GM10847 (cell line): ENCODE data around the gene PLXNA4.

ENCODE experiments used
- POLR2A ChIP-seq: IDR thresholded peaks from 2 replicates; pipeline ENCODE4 v1.6.1; 2011; ENCODE audit not compliant: insufficient read length; ENCODE audit errors: extremely low read depth

PLXNA4 gene

GRCh38 chr7:132244903-132245480, 331.3 kb downstream of the PLXNA4 start:
- TF ChIP-seq POLR2A, result no peak

DNA sequence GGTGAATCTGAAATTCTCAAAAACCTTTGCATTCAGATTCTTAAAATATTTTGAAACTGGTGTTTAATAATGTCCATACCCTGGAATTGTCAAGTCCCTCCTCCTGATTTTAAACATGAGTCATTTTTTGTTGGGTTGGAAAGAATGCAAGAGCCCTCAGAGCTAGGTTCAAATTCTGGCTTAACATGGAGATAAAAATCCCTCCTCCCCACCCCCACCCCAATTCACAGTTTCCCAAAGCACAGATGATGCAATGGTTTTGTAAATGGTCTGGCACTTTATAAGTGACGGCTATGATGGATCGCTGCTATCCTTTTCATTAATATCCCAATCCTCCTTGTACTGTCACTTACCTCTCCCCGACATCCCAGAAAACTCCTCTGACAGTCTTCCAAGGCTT, 332.8 kb downstream of the PLXNA4 start:
- TF ChIP-seq POLR2A, result no peak

DNA sequence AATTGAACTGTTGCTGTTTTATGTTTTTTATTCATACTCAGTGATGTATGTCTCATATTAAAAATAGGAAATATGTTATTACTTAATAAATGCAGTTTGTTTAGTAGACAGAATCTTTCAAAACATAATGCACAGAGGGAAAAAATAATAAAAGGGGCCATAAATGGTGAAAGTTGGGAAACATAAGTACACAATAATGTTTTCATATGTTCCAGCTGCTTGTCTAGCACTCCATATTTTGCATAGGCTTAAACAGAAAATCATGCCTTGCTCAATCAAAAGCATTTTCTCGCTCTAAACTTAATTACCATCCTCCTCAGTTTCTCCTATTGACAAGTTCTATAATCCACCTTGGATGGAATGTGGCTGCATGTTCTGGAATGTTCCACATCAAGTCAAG, 333.2 kb downstream of the PLXNA4 start:
- TF ChIP-seq POLR2A, result no peak

GRCh38 chr7:132242192-132242812, 334.0 kb downstream of the PLXNA4 start:
- TF ChIP-seq POLR2A, result no peak

DNA sequence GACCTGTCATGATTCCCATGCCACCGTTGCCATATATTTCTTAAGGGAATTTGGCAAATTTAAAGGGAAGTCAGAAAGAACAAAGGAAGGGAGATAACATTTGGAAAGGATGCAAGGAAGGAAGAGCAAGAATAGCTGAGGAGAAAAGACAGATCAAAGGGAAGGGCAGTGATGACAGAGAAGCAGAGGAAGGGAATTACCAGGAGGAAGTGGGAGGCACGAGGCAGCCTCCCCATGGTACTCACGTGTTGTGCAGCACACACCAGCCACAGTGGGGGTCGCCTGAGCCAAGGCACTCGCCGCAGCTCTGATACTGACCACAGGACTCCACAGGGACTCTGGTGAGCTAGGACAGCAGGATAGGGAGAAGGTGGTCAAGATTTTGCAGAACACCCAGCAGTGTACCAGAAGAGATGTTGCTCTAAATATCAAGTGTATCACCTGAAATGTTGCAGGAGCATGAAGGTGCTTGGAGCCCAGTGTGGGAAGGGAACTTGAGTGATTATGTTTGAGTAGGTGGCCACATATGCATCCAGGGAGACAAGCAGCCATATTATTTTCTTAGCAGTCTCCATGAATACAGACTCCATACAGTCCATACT, 335.3 kb downstream of the PLXNA4 start:
- no peak for TF ChIP-seq POLR2A

DNA sequence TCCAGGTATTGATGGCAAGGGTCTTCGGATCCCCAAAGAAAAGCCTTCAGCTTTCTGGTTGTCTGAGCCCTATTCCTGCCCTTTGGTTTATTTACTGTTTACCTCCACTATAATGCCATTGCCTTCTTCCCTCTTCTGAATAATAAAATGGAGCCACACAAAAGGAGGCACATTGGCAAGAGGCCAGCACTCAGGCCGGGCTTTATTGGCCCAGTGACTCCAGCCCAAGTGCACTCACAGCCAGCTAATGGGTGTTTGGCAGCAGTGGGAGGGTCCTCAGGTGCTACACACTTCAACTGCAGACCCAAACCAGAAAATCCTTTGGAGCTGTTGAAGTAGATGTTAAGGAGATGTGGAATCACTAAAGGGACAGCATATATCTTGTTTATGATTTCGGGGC, 336.0 kb downstream of the PLXNA4 start:
- no peak for TF ChIP-seq POLR2A

DNA sequence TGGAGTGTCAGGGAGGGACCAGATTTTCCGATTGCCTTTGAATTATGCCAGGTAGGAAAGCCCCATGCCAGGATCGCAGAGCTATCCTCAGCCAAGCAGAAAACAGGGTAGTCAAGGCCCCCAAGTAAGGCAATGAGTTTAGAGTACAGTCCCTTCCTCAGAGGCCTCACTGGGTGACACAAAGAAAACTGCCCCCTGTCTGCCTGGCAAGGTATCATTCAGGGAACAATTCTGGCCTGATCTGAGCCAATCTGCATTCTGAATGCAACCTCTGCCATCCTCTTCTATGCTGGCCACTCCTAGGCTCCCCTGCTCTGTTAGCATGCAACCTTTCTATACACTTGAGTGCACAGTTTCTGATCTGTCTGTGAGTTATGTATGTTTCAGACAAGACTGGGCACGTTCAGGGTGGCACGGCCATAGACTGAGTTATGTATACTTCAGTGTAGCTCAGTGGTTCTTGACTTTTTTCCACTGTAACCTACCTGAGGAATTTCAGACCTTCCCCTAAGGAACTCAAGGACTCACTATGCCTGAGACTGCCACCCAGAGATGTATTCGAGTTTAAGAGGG, 336.8 kb downstream of the PLXNA4 start:
- no peak for TF ChIP-seq POLR2A

- no peak for TF ChIP-seq POLR2A
These were observed 341.6 kb downstream of the PLXNA4 start for GRCh38 chr7:132234711-132235110.

DNA sequence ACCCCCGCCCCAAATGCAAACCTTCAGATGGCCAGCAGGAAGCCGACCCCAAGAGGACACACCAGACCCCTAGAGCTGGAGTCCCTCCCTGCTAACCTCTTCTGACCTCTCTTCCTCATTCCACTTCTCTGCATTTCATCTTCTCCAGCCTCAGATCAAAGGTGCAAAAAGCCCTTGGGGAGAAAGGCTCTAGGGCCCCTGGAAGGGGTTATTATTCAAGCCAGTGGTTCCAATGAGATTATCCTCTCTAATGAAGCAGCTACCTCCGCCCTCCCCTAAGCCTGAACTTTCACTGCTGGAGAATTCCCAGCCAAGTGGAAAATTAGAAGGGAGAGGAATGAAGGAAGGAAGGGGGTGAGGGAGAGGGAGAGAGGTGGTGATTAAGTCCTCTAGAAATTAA, 343.9 kb downstream of the PLXNA4 start:
- no peak for TF ChIP-seq POLR2A

DNA sequence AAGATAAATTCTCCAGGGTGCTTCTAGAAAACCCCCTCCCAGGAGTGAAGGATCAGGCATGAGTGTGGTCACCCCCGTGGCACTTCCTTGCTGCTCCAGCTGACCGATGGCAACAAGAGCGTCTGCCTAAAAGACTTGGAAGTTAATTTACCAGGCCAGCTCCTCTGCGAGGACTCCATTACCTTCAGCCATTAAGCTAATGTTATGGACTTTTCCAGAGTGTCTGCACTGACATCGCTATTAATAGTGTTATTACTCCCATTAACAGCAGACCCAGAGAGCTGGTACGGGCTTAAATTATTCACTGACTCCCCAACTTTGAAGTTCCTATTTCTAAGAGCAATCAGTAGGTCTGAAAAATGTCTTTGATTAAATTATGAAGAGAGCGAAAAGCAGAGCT, 345.8 kb downstream of the PLXNA4 start:
- TF ChIP-seq POLR2A, result no peak

- no peak for TF ChIP-seq POLR2A
These were observed 348.0 kb downstream of the PLXNA4 start for GRCh38 chr7:132228240-132228639.

GRCh38 chr7:132226957-132227290, 349.3 kb downstream of the PLXNA4 start:
- TF ChIP-seq POLR2A, result no peak

DNA sequence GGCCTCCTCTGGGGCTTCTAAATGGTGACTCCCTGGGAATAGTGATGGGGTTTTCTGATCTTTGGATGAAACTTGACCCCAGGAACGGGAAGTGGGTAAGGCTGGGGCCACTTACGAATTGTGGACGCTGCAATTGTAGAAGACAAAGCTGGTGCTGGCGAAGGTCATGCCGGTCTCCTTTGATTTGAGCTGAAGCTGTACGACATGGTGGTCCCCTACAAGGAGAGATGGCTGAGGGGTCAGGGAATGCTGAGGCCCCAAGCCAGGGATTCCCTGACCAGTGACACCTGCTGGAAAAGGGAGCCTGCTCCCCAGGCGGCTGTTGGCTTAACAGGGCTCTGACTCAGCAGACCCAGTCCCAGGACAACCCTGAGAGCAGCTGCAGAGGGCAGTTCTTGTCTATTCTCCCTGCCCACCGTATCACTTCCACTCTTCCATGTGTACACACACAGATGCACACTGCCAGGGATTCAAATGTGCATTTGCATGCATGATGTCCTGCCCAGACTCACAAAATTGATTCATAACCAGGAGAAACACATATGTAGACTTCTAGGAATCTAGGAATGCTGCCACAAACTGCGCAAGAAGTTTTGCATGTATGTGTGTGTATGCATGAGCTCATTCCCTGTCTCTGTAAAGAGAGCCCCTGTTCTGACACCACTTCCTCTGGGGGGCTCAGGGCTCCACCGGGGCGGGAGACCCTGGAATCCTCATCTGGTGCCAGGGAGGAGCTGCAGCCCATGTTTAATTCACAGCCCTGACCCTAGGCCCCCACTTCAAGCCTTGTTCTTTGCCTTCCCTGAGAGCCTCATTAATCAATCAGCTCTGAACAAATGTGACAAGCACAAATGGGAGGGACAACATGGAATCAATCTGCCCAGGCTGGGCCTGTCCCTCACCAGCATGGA, 350.0 kb downstream of the PLXNA4 start:
- no peak for TF ChIP-seq POLR2A

GRCh38 chr7:132225216-132226030, 350.8 kb downstream of the PLXNA4 start:
- TF ChIP-seq POLR2A, result no peak

GRCh38 chr7:132221356-132221755, 354.9 kb downstream of the PLXNA4 start:
- no peak for TF ChIP-seq POLR2A
